Aorta (tissue), 5 donors: ENCODE data around the gene MORC1. TPM values are rescaled to one million over a fixed set of nuclear protein-coding genes. Genes with fewer than 3 reads are reported as not detected.

ENCODE experiments used
- ATAC-seq: fragments of 200-7000 bp; cut with Tn5 transposase; one replicate; pipeline ENCODE4 v1.9.1; 2022; ENCODE audit warnings: moderate library complexity; ENCODE audit not compliant: low FRiP score
- DNase-seq, 2 donors: peaks; one replicate each; pipeline ENCODE4 v3.0.0-alpha.2; 2020
- H3K27ac ChIP-seq, 2 donors: one replicate each; pipeline ENCODE4 v1.5.1; 2013; ENCODE audit warnings: low read length in 2 of 2, mild to moderate bottlenecking in 2 of 2, moderate library complexity in 2 of 2, control low read depth in 1 of 2, inconsistent platforms in 1 of 2, low read depth in 1 of 2
- H3K27me3 ChIP-seq, 2 donors: one replicate each; pipeline ENCODE4 v1.6.1; 2013; ENCODE audit warnings: control low read depth in 1 of 2, low read length in 1 of 2, mild to moderate bottlenecking in 1 of 2, moderate library complexity in 1 of 2; ENCODE audit not compliant: insufficient read depth in 2 of 2, control insufficient read depth in 1 of 2
- H3K36me3 ChIP-seq, 2 donors: one replicate each; pipeline ENCODE4 v1.6.1; 2013; ENCODE audit warnings: control low read depth in 1 of 2, low read length in 1 of 2, mild to moderate bottlenecking in 1 of 2; ENCODE audit not compliant: insufficient read depth in 2 of 2, control insufficient read depth in 1 of 2
- H3K4me1 ChIP-seq, 2 donors: one replicate each; pipeline ENCODE4 v1.6.1; 2013; ENCODE audit warnings: low read length in 2 of 2, control low read depth in 1 of 2, mild to moderate bottlenecking in 1 of 2, moderate library complexity in 1 of 2; ENCODE audit not compliant: insufficient read depth in 2 of 2, control insufficient read depth in 1 of 2
- H3K4me3 ChIP-seq, 2 donors: one replicate each; pipeline ENCODE4 v1.5.1; 2013; ENCODE audit warnings: low read length in 2 of 2, control low read depth in 1 of 2, mild to moderate bottlenecking in 1 of 2
- H3K9me3 ChIP-seq: one replicate; pipeline ENCODE4 v1.6.1; 2013; ENCODE audit warnings: mild to moderate bottlenecking, low read length; ENCODE audit not compliant: control insufficient read depth
- WGBS, 2 donors: extraction: QIAGEN DNeasy Blood & Tissue Kit; methylation state at CpG; one replicate each; pipeline ENCODE4 v1.1.7; 2013; 5-methylcytosine and 5-hydroxymethylcytosine counted together
- intact Hi-C, 2 donors: fragments of 100-400 bp; cut with DNase I; formaldehyde crosslinking; loops; one replicate each; pipeline versions ENCODE4 v1.14.2 to v1.15.0; 2022
- polyA plus RNA-seq, 2 donors: library from polyadenylated mRNA; stranded (reverse); fragments of 200-250 nt; gene quantifications; one replicate each; pipeline ENCODE4 v1.2.3, GENCODE V29; 2013
- total RNA-seq, 2 donors: library from RNA; stranded (reverse); fragmentation: NEBNext Ultra II Directional; extraction: Animal tissue kit (Norgen Biotek cat#: 25700); gene quantifications; one replicate each; pipeline ENCODE4 v1.2.1, GENCODE V29; 2021
- donor health status: healthy with polysubstance abuse.
- donor health status: Bipolar disorder and iron deficiency.
- donor health status: DM: no; HTN: no; CAD: no.
- donor health status: DM: no; HTN: no; CAD: no.
- donor health status: DM: yes; HTN: yes; CAD: no.

Gene MORC1
- total and polyA plus RNA-seq, 4 donors = not detected

- ATAC-seq (no peak), DNase-seq (no peak)
- no peaks in the 10 kb centered on the region for H3K36me3 ChIP-seq
- H3K27ac ChIP-seq = no peak overlapping the region
- intact Hi-C loops = no loop called here
- H3K27me3 ChIP-seq = no peaks in the 10 kb centered on the region
- 94 to 100% methylated on average over 1 of the region's 1 CpG for WGBS, 2 donors
- H3K4me3 ChIP-seq = no peak overlapping the region
- H3K4me1 ChIP-seq = no peaks in the 10 kb centered on the region
- peaks cover 1% of the 10 kb centered on the region for H3K9me3 ChIP-seq
Observed at GRCh38 chr3:108983051-108983450, 134.9 kb downstream of the MORC1 start.

GRCh38 chr3:108976058-108976457 lies 141.9 kb downstream of the MORC1 start:
- Histone ChIP-seq H3K4me1 (no peaks in the 10 kb centered on the region), H3K27ac (no peak overlapping the region), H3K27me3 (no peaks in the 10 kb centered on the region), H3K9me3 (peaks cover 1% of the 10 kb centered on the region), H3K4me3 (no peak overlapping the region), H3K36me3 (no peaks in the 10 kb centered on the region)
- WGBS, 2 donors = 64 to 86% methylated on average over 2 of the region's 2 CpGs
- no peak for ATAC-seq
- no peak for DNase-seq
- intact Hi-C loops = no loop called here

DNA sequence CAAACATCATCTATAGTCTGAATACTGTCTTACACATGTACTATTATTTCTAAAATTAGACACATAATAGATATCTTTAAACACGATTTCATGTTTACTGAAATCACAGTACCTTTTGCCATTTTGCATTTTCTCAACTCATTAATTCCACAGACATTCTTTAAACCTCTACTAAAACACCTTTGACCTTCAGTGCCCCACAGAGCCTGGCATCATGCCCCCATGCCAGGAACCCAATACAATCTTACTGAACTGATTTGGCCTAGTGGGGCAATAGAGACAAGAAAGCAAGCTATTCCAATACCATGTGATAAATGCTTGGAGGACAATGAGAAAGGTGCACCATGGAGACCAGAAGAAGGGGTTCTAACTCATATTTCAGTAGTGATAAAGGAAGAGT lies 144.9 kb downstream of the MORC1 start:
- intact Hi-C loops = no loop called here
- ATAC-seq (no peak), DNase-seq (no peak)
- no peaks in the 10 kb centered on the region for H3K9me3 ChIP-seq
- no peaks in the 10 kb centered on the region for H3K4me1 ChIP-seq
- H3K4me3 ChIP-seq = no peak overlapping the region
- H3K36me3 ChIP-seq = no peaks in the 10 kb centered on the region
- WGBS, 2 donors = 18 to 30% methylated on average over 1 of the region's 1 CpG
- H3K27ac ChIP-seq = no peak overlapping the region
- H3K27me3 ChIP-seq = no peaks in the 10 kb centered on the region

GRCh38 chr3:108972482-108972881 lies 145.5 kb downstream of the MORC1 start:
- H3K36me3 ChIP-seq = no peaks in the 10 kb centered on the region
- H3K4me3 ChIP-seq = no peak overlapping the region
- 40 to 52% methylated on average over 3 of the region's 3 CpGs for WGBS, 2 donors
- H3K27me3 ChIP-seq = no peaks in the 10 kb centered on the region
- H3K4me1 ChIP-seq = no peaks in the 10 kb centered on the region
- H3K9me3 ChIP-seq = no peaks in the 10 kb centered on the region
- no peak for ATAC-seq
- DNase-seq = no peak
- H3K27ac ChIP-seq = no peak overlapping the region
- intact Hi-C loops = no loop called here

DNA sequence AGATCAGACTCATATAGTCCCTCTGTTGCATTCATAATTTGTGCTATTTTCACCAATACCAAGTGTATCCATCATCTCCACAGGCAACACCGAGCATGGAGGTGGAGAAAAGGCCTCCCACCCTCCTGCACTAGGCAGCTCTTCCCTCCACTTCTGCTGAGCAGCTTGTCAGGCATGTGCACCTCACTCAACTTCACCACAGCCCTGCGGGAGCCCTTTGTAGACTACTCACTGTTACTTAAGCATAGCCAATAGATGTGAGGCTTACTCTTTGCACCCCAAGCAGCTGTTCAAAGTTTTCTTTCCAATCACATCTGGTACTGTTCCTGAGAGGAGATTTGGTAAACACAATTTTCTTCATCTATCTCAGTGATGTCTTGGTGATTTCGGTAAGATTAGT lies 147.4 kb downstream of the MORC1 start:
- 47 to 49% methylated on average over 3 of the region's 3 CpGs for WGBS, 2 donors
- no peaks in the 10 kb centered on the region for H3K4me1 ChIP-seq
- H3K36me3 ChIP-seq = no peaks in the 10 kb centered on the region
- no peaks in the 10 kb centered on the region for H3K9me3 ChIP-seq
- no peak overlapping the region for H3K4me3 ChIP-seq
- ATAC-seq = no peak
- no peak for DNase-seq
- intact Hi-C loops = no loop called here
- H3K27me3 ChIP-seq = no peaks in the 10 kb centered on the region
- no peak overlapping the region for H3K27ac ChIP-seq

DNA sequence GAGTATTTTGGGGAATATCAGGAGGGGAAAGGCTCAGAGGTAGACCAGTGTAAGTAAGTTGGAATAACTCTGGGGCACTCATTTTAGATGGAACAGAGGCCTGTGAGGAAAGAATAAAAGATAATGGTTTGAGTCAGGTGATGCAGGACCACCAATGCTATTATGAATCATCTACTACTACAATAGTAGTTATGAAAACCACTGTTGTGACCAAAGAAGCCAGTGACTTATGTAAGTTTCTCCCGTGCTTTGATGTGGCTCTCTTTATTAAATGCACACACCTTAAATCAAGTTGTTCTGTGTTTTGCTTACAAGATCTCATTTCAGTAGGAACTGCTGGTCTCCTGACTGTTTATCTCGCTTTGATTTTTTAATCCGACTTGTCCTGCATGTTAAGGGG lies 151.2 kb downstream of the MORC1 start:
- ATAC-seq (no peak), DNase-seq (no peak)
- no peaks in the 10 kb centered on the region for H3K9me3 ChIP-seq
- H3K36me3 ChIP-seq = no peaks in the 10 kb centered on the region
- WGBS, 2 donors = 86 to 87% methylated on average over 3 of the region's 3 CpGs
- no peak overlapping the region for H3K4me3 ChIP-seq
- no peaks in the 10 kb centered on the region for H3K27me3 ChIP-seq
- H3K4me1 ChIP-seq = no peaks in the 10 kb centered on the region
- intact Hi-C loops = no loop called here
- no peak overlapping the region for H3K27ac ChIP-seq

- intact Hi-C loops = no loop called here
- Histone ChIP-seq H3K4me1 (no peaks in the 10 kb centered on the region), H3K36me3 (no peaks in the 10 kb centered on the region), H3K27ac (no peak overlapping the region), H3K4me3 (no peak overlapping the region), H3K27me3 (no peaks in the 10 kb centered on the region), H3K9me3 (no peaks in the 10 kb centered on the region)
- ATAC-seq (no peak), DNase-seq (no peak)
- WGBS, 2 donors = 84 to 87% methylated on average over 1 of the region's 1 CpG
Observed at GRCh38 chr3:108959017-108959416, 158.9 kb downstream of the MORC1 start.

DNA sequence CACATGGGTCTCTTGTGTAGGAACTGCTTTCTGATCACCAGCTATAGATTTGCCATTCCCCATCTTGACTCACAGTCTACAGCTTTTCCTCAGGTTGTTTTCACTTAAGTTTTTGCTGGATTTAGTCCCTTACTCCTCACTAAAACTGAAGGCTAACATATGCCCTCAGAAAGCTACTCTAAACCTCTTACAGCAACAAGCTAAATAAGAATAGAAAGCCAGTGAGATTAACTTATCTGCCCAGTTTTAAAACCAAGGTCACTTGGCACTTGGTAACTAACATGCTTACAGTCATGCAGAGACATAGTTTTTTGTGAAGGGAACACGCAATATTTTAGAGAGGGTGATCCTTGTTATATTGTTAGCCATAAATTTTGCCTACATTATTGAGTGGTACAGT lies 164.2 kb downstream of the MORC1 start, which contains the start of gene GUCA1C:
TSS of gene GUCA1C (minus strand) at position 180 of the 400 bp plus-strand sequence. CDS start at position 63, 117 bp downstream.
- Histone ChIP-seq H3K27me3 (no peaks in the 10 kb centered on the region), H3K9me3 (no peaks in the 10 kb centered on the region), H3K4me3 (no peak within 1 kb of the TSS), H3K36me3 (no peaks in the 10 kb centered on the region), H3K4me1 (no peaks in the 10 kb centered on the region), H3K27ac (no peak within 1 kb of the TSS)
- WGBS, 2 donors = 79 to 88% methylated on average over 1 of the region's 1 CpG
- DNase-seq (no peak), ATAC-seq (no peak)
- intact Hi-C loops = no loop called here

GRCh38 chr3:108953210-108953609 lies 164.7 kb downstream of the MORC1 start:
- Histone ChIP-seq H3K4me1 (no peaks in the 10 kb centered on the region), H3K27me3 (no peaks in the 10 kb centered on the region), H3K9me3 (no peaks in the 10 kb centered on the region), H3K36me3 (no peaks in the 10 kb centered on the region), H3K4me3 (no peak overlapping the region), H3K27ac (no peak overlapping the region)
- DNase-seq (no peak), ATAC-seq (no peak)
- intact Hi-C loops = no loop called here
- 68 to 69% methylated on average over 4 of the region's 4 CpGs for WGBS, 2 donors
